Islet of Langerhans (tissue), 1 donor: Measurements from ENCODE around the gene C1QTNF5.
"Not testable (repeated sequence)": the region's sequence is repeated elsewhere in the genome, so short reads cannot be mapped to it uniquely, and the experiment has no call there.

Experiments
- FAIRE-seq: peaks from one replicate; lab custom pipeline; 2011; peaks lifted over from hg19 to GRCh38; lab: Jason Lieb, UNC

C1QTNF5 gene, protein sequence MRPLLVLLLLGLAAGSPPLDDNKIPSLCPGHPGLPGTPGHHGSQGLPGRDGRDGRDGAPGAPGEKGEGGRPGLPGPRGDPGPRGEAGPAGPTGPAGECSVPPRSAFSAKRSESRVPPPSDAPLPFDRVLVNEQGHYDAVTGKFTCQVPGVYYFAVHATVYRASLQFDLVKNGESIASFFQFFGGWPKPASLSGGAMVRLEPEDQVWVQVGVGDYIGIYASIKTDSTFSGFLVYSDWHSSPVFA

DNA sequence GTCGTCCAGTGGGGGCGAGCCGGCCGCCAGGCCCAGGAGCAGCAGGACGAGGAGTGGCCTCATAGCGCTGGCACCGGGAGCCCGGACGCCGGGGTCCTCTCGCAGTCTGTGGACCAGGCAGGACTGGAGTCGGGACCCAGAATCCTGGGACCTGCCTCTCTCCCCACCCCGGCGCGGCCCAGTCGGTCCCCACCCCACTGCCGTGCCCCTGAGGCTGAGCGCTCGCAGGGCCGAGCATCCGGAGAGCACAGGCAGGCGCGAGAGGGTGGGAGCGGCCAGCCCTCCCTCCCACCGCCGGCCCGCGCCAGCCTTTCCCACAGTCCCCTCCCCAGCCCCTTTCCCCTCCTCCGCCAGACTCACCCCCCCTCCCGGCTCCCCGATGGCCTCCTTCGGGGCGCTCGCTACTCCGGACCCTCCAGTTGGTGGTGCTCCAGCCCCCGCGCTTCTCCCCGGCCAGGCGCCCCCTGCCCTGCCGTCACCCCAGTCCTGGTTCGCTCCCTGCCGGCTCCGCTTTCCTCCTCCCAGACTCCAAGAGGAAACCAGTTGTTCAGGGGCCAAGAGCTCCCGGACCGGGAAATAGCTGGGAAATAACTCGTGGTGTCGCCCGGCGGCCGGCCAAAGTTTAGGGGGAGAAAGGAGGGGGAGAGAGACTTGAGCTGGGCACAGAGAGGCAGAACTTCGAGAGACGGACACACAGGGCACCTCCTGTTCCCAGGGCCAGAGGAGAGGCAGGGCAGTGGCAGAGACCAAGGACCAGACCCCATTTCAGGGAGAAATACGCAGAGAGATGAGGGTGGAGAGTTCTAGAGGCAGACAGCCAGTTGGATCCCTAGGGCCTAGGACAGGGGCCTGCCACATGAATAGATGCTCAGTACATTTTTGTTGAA, at the start of gene C1QTNF5:
Gene C1QTNF5 (minus strand): TSS at position 549 of the 887 bp plus-strand sequence. CDS start 486 bp downstream, at position 63.
- no peak for FAIRE-seq

DNA sequence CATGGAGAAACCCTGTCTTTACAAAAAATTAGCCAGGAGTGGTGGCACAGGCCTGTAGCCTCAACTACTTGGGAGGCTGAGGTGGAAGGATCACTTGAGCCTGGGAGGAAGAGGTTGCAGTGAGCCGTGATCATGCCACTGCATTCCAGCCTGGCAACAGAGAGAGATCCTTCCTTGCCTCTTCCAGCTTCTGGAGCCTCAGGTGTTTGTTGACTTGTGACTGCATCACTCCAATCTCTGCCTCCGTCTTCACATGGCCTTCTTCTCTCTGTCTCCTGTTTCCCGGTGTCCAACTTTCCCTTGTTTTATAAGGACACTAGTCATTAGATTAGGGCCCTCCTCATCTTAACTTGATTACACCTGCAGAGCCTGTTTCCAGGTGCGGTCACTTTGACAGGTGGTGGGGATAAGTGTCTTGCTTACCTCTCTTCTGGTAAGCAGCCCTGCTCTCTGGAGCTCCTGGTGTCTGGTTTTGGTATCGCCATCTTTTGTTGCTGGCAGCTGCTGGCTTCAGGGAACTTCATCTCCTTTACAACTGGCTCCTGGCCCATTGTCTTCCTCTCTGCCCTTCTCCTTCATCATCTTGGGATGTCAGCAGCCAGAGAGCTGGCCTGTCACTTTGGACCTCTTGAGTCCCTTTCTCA, 49.0 kb upstream of the C1QTNF5 start:
- FAIRE-seq: no peak

DNA sequence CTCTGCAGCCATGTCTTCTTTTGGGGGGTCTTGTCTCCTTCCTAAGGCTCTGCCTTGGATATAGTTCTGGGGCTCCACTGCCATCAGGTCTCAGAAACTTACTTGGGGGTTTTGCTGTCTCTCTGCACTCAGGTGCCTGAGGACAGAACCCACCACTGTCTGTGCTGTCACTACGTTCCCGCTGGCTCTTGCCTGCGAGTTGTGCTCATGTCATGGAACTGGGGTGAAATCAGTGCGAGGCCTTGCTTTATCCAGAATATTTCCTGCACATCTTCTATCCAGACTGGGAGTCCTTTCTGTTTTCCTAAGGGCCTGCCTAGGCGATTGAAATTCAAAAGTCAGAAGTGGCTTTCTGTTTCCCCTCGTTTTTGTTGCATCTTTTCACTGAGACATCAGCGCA, 47.4 kb upstream of the C1QTNF5 start:
- no peak for FAIRE-seq

DNA sequence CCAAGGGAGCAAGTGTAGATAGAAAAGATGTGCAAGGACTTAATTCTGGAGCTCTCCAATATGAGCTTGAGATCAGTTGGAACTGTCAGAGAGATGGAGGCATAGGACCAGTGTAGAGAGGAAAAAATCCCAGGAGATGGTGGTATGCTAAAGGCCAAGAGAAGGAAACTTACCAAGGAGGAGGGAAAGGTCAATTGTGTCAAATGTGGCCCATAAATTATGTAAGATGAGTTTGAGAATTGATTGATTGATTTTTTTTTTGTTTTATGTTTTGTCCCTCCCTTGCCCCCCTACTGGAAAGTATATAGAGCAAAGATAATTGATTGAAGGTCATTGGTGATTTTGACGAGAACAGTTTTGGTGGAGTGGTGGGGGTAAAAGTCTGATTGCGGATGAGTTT, 43.6 kb upstream of the C1QTNF5 start:
- FAIRE-seq: no peak

DNA sequence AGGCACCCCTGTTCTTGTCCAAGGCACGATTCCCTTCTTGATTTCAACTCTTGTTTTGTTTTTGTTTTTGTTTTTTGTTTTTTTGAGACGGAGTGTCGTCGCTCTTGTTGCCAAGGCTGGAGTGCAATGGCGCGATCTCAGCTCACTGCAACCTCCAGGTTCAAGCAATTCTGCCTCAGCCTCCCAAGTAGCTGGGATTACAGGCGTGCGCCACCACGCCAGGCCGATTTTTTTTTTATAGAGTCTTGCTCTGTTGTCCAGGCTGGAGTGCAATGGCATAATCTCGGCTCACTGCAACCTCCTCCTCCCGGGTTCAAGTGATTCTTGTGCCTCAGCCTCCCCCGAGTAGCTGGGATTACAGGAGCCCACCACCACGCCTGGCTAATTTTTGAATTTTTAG, 41.8 kb upstream of the C1QTNF5 start:
- FAIRE-seq: not testable (repeated sequence)

DNA sequence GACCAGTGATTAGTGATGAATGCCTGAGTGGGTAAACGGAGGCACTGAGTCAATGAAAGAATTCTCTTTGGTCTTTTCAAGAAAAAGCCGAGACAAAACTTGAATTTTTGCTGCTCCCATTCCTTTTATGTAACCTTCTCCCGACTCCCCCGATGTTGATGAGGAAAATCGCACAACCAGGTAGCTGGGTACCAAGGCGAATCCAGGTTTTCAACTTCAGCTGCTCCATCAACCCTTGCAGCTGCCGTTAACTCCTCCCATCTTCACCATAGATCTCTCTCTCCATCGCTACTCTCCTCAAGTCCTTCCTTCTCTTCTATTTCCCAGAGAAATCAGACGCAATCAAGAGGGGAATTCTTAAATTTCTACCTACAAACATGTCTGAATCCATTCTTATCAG, 41.4 kb upstream of the C1QTNF5 start:
- FAIRE-seq: no peak

DNA sequence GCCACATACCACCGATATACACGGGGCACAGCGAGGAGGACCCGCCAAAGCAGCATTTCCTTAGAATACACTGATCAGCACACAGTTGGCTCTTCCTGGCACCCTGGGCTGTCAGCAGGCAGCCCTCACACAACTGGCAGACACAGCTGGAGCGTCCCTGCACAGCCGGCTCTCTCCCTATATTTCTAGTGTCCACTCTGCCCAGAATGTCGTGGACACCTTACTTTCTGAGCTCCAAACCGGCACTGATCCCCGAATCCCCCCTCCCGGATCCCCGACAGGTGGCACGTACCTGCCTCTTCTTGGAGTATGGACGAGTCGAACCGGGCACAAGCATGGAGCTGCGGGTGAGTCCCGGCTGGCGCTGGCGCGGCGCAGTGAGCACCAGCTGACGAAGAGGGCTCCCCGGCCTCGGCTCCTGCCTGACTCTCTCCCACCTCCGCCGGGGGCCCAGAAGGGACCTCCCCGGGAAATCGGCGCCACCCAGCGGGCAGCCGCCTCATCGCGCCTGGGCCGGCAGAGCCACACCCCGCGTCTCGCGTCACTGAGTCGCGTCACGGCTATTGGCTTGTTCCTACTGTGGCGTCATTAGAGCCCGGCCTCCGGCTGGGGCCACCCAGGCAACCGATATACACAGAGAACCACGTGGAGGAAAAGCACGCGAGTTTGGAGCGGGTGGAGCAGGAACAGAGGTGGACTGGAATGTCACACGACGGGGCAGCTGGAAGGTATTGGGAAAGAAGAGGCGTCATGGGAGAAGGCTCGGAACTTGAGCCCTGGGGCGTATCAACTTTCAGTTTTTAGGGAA, 40.7 kb upstream of the C1QTNF5 start, which contains the start of gene USP2:
Gene USP2 (minus strand): TSS at position 510 of the 808 bp plus-strand sequence. CDS start 8,210 bp downstream, outside the sequence.
- FAIRE-seq: no peak

DNA sequence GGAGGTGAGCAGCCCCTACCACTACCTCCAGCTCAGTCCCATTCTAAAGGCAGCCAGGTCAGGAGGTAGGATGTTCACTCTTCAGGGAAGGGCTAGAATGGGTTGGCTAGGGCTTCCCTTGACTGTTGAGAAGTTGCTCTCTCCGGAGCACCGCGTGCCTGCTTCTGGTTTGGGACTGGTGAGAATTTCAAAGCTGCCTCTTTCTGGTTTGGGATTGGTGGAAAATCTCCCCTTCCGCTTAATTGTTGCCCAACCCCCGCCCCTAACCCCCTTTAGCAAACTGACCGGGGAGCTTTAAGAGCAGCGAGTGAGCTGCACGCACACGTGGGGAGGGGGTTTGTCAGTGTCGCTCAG, 40.1 kb upstream of the C1QTNF5 start:
- no peak for FAIRE-seq

DNA sequence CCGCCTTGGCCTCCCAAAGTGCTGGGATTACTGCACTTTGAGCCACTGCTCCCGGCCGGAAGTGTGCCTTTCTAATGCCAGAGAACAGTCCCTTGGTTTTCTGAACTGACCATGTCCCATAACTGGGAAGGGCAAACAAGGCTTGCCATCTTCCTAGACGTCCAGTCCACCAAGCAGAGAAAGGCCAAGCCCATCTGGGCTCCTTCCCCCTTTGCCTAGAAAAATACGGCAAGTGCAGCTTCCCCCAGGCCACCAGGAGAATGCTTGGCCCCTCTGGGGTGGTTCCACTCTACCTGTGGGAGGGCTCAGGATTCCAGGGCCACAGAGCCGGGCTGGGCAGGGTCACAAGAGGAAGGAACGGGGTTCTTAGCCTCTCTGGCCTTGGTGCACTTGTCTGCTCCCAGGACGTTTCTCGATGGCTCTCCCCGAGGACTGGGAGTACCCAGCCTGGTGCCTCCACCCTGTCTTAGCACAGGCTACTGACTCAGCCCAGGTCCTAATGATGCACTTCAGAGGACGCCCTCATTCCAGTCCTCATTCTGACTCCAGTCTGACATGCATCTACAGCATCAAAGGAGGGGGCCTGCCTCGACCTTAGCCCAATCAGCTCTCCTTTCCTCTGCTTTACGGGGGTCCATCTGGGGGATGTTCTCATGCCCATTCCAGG, 39.6 kb upstream of the C1QTNF5 start:
- no peak for FAIRE-seq

DNA sequence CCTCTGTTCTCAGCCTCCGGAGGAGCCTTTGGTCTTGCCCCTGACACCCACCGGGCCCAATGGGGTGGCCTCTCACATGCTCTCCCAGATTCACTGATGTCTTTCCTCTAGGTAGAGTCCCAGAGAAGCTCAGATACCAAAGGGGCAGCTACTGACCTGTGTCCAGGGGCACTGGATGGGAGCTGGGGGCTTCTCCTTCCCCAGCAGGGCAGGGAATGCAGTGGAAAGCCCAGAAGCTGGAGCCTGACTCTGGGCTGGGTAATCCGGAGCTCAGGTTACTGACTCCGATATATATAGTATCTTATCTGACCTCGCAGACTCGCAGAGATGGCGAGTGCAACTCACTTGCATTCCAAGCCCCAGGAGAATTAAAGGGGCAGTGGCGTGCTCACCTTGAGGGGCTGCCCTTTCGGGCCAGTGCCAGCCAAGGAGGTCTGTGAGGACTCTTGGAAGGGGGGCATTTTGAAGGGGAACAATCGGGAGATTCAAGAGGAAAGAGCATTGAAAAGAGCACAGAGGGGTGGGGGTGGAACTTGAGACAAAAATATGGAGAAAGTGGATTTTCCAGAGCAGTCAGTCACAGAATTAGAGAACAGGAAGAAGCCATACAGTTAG, 38.3 kb upstream of the C1QTNF5 start:
- FAIRE-seq: no peak

DNA sequence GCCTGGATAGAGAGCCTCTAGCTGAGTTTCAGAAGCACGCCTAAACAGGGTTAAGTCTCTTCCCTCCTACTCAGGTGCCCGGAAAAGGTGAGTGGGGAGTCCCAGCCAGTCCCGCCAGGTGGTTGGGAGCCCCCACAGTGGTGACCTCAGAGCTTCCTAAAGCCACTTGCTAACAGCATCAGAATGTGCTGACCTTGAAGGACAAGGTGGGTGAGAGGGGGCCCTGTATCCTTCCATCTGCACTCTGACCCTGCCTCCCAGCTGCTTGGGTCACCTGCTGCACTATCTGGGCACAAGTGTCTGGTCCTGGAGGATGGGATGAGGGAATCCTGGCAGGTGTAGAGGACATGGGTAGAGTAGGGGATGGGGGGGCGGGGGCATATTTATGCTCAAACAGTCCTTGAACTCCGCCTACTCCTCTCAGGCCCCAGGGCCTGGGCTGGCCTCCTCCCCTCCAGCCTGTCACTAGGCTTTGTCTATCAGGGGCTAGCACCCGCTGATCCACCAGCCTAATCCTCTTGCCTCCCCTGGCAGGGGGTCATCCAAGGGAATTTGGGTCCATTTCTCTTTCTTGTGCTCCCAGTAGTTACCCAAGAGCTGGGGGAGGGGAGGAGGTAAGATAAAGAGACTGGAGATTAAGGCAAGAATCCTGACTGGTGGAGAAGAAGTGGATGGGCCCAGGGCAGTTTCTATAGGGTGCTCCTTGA, 37.4 kb upstream of the C1QTNF5 start:
- no peak for FAIRE-seq

DNA sequence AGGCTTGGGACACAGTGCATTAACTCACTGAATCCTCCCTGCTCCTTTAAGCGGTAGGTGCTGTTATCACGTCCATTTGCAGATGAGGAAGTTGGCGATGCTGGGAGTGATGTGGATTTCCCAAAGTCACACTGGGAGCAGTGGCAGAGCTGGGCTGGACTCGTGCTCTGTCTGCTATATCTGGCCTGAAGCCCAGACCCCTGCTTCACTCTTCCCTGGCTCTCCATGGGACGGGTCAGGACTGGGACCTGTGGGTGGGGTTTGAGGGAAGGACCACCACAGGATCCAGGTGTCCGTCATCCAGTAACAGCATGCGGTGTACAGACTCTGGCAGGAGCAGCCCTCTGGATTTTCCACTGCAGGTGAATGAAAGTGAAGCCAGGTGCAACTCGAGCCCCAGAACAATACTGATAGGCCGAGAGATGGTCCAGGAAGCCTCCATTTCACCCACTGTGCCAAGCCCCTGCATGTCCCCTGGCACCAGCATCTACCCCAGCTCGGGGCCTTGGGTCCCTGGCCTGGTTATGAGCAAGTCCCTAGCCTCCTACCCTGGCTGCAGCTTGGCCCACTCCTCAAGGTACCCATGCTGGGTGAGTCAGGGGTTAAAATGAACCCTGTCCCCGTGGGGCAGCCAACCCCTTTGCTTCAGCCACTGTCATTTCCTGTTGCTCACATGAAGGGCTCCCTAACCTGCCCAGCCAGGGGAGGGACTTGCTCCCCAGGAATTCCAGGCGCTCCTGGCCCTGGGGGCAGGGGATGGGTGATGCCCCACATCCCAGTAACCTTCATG, 36.6 kb upstream of the C1QTNF5 start:
- no peak for FAIRE-seq

DNA sequence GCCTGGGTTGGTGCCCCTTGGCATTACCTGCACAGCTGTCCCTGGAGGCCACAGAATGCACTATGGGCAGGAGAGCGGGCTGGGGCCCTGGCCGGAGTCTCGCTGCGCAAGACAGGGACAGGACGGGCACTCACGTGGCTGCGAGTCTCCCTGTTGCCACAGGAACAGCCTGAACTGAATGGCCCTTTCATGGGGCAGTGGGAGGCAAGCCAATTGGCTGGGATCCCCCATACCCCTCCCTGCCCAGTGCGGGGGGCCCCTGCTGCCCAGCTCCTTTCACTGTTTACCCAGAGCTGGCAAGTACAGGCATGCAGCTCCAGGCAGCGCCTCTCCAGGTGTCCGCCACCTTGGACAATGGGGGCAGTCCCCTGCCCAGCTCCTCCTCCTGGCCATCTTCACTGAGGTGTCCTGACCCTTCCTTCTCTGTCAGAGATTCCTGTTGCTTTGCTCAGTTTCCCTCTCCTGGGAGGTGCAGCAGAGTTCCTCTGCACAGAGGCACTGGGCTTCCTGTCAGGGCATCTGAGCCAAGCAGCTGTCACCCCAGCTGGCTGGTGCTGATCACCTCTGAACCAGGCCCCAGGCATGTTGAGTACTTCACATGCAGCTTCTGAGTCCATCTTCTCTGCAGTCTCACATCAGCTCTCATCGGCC, 35.6 kb upstream of the C1QTNF5 start:
- no peak for FAIRE-seq

DNA sequence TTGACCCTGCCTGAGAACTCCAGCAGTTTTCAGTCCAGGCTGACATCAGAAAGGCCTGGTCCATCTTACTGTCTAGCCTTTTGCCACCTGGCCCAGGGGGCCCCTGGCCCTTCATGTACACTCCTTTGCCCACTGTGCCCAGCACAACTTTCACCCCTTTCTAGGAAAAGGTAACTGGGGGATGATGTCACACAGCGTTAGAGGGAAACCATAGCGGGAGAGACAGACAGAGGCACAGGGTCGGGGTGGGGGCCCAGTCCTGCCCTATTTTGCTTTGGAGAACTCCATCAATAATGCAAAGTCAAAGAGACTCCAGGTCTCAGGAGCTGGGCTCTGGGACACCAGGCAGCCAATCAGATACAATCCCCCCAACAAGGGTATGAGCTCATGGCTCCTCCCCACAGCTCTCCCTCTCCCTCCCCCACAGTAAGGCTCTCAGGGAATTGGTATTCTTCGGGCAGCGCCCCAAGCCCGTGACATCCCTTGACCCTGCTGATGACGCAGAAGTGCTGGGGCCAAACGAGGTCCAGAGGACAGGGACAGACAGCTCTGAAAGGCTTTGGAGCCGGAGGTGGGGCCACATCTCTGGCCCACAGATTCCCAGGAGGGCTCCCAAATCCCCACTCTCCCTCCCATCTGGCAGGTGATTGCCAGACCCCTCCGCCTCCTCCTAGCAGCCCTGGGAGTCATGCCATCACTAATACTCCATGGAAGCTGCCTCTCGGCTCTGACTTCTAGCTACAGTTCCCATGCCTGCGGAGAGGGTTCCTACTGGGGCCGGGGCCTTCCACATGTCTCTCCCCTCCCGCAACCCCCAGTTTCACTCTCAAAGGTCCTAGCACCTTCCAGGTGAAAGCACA, 34.9 kb upstream of the C1QTNF5 start:
- FAIRE-seq: no peak

DNA sequence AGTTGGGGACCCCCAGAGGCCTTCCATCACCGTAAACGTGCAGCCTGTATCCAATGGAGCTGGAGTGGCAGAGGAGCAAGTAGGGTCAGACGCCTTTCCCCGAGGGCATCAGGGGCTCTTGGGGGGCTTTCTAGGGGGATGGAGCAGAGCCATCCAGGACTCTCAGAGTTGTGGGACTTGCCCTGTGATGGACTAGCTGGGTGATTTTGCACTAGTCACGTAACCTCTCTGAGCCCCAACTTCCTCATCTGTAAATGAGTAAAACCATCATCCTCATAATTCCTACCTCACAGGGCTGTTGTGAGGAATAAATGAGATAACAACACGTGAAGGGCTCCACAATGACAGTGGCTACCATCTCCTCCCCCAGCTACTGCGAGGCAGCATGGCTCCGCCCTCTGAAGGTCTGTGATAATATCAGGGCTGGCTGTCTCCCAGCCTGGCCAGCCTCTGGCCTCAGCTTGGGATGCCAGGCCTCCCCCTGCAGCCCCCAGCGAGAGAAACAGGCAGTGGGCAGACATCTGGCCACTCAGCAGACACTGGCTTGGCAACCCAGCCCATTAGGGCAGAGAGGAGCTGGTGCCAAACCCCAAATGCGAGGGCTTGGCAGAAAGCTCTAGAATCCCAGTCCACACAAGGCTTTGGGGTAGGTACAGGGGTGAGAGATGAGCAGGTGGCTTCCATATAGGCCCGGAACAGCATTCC, 34.1 kb upstream of the C1QTNF5 start:
- no peak for FAIRE-seq

DNA sequence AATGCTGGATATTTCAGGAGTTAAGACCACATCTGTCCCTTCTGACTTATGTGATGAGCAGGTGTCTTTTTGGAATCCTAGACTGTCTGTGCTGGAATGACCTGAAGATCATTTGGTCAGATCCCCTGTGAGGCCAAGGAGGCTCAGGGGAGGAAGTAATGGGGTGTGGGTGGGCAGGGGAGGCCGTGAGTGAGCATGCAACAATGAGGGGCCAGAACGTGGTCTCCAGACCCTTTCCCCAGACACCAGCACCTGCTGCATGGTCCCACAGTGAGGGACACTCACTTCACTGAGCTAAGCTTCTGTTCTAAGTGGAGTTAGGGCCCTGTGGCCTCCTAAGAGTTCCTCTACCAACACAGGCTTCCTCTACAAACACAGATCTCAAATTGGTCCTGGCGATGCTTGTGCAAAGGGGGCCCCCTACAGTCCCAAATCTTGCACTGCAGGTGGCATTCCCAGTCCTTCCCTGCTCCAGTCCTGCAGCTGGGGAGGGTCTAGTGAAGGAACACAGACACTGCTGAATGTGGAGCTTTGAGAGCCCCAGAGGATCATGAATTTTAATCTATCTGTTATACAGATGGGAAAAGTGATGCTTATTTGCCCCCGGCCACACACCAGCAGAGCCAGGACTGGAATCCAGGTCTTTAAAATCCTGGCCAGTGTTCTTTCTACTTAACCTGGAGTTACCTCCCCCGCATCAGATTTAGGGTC, 33.4 kb upstream of the C1QTNF5 start:
- FAIRE-seq: no peak
